Ovary (tissue), 9 donors: ENCODE measurements around the gene TFDP2. TPM values are rescaled to one million over a fixed set of nuclear protein-coding genes. Genes with fewer than 3 reads are reported as not detected.
"Not testable (repeated sequence)": the region's sequence is repeated elsewhere in the genome, so short reads cannot be mapped to it uniquely, and the experiment has no call there.

Experiments used
- DNase-seq, 5 donors: peaks; one replicate each; pipeline ENCODE4 v3.0.0-alpha.2; 2019 to 2020
- H3K27ac ChIP-seq, 2 donors: fragments of 200-600 bp; one replicate each; pipeline versions ENCODE4 v1.5.1 to v1.8.0; 2019 to 2022
- H3K27me3 ChIP-seq: fragments of 200-600 bp; one replicate; pipeline ENCODE4 v1.8.0; 2022
- H3K36me3 ChIP-seq: fragments of 200-600 bp; sonication (generic); one replicate; pipeline ENCODE4 v1.5.1; 2019
- H3K4me1 ChIP-seq: one replicate; pipeline ENCODE4 v1.8.1; 2013; ENCODE audit warnings: mild to moderate bottlenecking, moderate library complexity; ENCODE audit not compliant: insufficient read depth
- H3K4me3 ChIP-seq: fragments of 200-600 bp; sonication (generic); one replicate; pipeline ENCODE4 v1.5.1; 2017
- H3K9me3 ChIP-seq, 2 donors: fragments of 200-600 bp in 1 of 2; sonication (generic) in 1 of 2; one replicate each; pipeline versions ENCODE4 v1.5.1 to v1.8.1; 2013 to 2019; ENCODE audit warnings: mild to moderate bottlenecking in 1 of 2, moderate library complexity in 1 of 2
- EP300 ChIP-seq: sonication (generic); formaldehyde crosslinking; IDR thresholded peaks from one replicate; pipeline ENCODE4 v1.6.1; 2017; ENCODE audit warnings: antibody characterized with exemption
- POLR2A ChIP-seq: fragments of 450-650 bp; IDR thresholded peaks from one replicate; pipeline ENCODE4 v1.6.1; 2017; ENCODE audit warnings: antibody characterized with exemption, mild to moderate bottlenecking, moderate library complexity
- WGBS, 3 donors: extraction: QIAGEN DNeasy Blood & Tissue Kit in 1 of 3; methylation state at CpG; one replicate each; pipeline versions ENCODE4 v1.1.5 to v1.1.7; 2013 to 2017; 5-methylcytosine and 5-hydroxymethylcytosine counted together
- intact Hi-C, 4 donors: fragments of 100-400 bp; cut with DNase I; formaldehyde crosslinking; loops; one replicate each; pipeline versions ENCODE4 v1.11.0 to v1.15.1; 2022 to 2023
- polyA plus RNA-seq, 2 donors: library from polyadenylated mRNA; stranded (reverse); fragments of 200-250 nt in 1 of 2; fragments of 350-450 nt in 1 of 2; fragmentation: Illumina TruSeq in 1 of 2; extraction: RNeasy Lipid Tissue Mini Kit (QIAGEN cat#74804) in 1 of 2; gene quantifications; one replicate each; pipeline ENCODE4 v1.2.3, GENCODE V29; 2013 to 2014
- total RNA-seq, 7 donors: library from RNA; depleted of rRNA in 2 of 7; stranded (reverse); fragments of >200 nt in 2 of 7; fragmentation: NEBNext Ultra II Directional in 3 of 7; extraction: Animal tissue kit (Norgen Biotek cat#: 25700) in 3 of 7; gene quantifications; one replicate each; pipeline versions ENCODE4 v1.1.0 to v1.2.4, GENCODE V29; 2016 to 2023
- TF ChIP-seq, protein P1 (sequence below), 3 donors: fragments of 450-650 bp in 2 of 3; fragments of 200-600 bp in 1 of 3; IDR thresholded peaks; one replicate each; pipeline versions ENCODE4 v1.5.1 to v1.8.0; 2016 to 2022; ENCODE audit warnings: antibody characterized with exemption in 3 of 3, mild to moderate bottlenecking in 1 of 3
- donor health status: DM: no; HTN: no; CAD: no; lungs with moderate emphysema.
- donor health status: DM: no; HTN: no; CAD: no.
- donor health status: Bipolar disorder and iron deficiency.
- donor health status: DM: yes; HTN: yes; CAD: no.
- donor health status: DM: no; HTN: no; CAD: no.
- donor health status: DM: yes; HTN: yes; CAD: no.

The TFDP2 gene
- total and polyA plus RNA-seq, 9 donors: 25.7 to 89.8 (median 78.4) TPM

DNA sequence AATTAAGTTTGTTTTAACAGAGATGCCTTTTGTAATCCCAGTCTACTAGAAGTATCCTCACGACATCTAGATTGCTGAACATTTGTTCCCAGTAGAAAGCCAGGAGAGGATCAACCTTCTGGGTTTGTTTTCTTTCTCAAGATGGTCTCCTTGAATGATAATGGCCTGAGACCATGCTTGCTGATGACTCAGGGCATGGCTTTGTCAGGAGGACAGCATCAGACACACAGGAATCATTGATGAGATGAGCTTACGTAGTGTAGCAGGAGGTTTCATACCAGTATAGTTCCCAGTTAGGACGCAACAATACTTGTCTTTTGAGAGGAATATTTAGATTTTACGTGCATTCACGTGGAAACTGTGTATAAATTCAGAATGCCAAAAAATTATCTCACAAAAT is 234.3 kb downstream of the TFDP2 start:
- no peaks in the 10 kb centered on the region for H3K27me3 ChIP-seq
- H3K9me3 ChIP-seq: no peaks in the 10 kb centered on the region
- intact Hi-C loops: no loop called here
- DNase-seq: no peak
- 96 to 97% (median 97%) methylated on average over 5 of the region's 5 CpGs for WGBS, 3 donors
- H3K27ac ChIP-seq: no peak overlapping the region
- no peak overlapping the region for H3K4me3 ChIP-seq
- no peaks in the 10 kb centered on the region for H3K36me3 ChIP-seq
- TF ChIP-seq EP300: no peak
- TF ChIP-seq, protein P1, sequence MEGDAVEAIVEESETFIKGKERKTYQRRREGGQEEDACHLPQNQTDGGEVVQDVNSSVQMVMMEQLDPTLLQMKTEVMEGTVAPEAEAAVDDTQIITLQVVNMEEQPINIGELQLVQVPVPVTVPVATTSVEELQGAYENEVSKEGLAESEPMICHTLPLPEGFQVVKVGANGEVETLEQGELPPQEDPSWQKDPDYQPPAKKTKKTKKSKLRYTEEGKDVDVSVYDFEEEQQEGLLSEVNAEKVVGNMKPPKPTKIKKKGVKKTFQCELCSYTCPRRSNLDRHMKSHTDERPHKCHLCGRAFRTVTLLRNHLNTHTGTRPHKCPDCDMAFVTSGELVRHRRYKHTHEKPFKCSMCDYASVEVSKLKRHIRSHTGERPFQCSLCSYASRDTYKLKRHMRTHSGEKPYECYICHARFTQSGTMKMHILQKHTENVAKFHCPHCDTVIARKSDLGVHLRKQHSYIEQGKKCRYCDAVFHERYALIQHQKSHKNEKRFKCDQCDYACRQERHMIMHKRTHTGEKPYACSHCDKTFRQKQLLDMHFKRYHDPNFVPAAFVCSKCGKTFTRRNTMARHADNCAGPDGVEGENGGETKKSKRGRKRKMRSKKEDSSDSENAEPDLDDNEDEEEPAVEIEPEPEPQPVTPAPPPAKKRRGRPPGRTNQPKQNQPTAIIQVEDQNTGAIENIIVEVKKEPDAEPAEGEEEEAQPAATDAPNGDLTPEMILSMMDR (IDR thresholded peaks at IDR 0.05): no peak
- TF ChIP-seq POLR2A: no peak
- H3K4me1 ChIP-seq: no peaks in the 10 kb centered on the region

DNA sequence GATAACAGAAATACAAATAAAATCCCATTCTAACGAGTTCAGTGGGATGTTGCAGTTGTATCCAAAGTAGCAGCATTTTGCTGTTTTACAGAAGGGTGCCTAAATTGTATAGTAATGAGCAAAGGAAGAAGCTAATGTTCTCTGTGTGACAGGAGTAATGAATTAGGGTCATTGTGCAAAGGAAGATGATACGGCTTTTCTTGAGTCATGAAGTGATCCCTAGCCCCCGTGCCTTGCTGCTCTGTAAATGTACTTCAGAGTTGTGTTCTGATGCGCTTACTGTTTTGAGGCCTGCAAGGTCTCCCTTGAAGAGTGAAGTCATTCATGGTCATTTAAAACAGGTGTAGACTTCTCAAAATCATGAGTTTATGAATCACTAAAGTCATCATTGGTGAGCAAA is 235.0 kb downstream of the TFDP2 start:
- no peak for DNase-seq
- no peak overlapping the region for H3K27ac ChIP-seq
- H3K9me3 ChIP-seq: no peaks in the 10 kb centered on the region
- no peak overlapping the region for H3K4me3 ChIP-seq
- 82 to 88% (median 82%) methylated on average over 4 of the region's 4 CpGs for WGBS, 3 donors
- intact Hi-C loops: no loop called here
- TF ChIP-seq EP300: no peak
- TF ChIP-seq, protein P1 (IDR thresholded peaks at IDR 0.05): no peak
- TF ChIP-seq POLR2A: no peak
- no peaks in the 10 kb centered on the region for H3K4me1 ChIP-seq
- H3K36me3 ChIP-seq: no peaks in the 10 kb centered on the region
- no peaks in the 10 kb centered on the region for H3K27me3 ChIP-seq

DNA sequence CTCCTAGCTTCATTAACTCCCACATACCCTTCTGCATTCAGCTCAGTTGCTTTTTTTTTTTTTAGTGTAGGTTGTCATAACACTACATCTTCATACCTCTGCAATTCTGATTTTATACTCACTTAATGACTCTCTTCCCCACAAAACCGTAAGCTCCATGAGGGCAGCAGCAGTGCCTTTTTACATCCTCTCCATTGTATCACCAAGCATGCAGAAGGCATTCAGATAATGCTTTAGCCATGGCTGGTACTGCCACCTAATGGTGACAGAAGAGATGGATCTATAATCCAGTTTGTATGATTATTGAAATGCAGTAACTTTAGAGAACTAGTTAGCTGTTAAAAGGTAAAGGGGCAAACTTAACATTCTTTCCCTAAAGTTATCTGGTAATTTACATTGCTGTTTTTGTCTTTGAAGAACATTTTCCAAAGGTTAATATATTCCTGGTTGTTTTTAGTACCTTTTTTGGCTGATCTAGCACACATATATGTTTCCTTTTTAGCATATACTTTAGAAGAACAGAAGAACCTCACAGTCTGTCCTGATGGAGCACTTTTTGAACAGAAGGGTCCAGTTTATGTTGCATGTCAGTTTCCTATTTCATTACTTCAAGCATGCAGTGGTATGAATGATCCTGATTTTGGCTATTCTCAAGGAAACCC is 236.1 kb downstream of the TFDP2 start:
- no peaks in the 10 kb centered on the region for H3K36me3 ChIP-seq
- H3K9me3 ChIP-seq: no peaks in the 10 kb centered on the region
- no peak overlapping the region for H3K27ac ChIP-seq
- H3K27me3 ChIP-seq: no peaks in the 10 kb centered on the region
- WGBS, 3 donors: 41 to 55% (median 45%) methylated on average over 1 of the region's 1 CpG
- DNase-seq: no peak
- no peak for TF ChIP-seq EP300
- TF ChIP-seq, protein P1 (IDR thresholded peaks at IDR 0.05): peak in 1 of 3 donors; percentile 31
- intact Hi-C loops: no loop called here
- no peaks in the 10 kb centered on the region for H3K4me1 ChIP-seq
- H3K4me3 ChIP-seq: no peak overlapping the region

DNA sequence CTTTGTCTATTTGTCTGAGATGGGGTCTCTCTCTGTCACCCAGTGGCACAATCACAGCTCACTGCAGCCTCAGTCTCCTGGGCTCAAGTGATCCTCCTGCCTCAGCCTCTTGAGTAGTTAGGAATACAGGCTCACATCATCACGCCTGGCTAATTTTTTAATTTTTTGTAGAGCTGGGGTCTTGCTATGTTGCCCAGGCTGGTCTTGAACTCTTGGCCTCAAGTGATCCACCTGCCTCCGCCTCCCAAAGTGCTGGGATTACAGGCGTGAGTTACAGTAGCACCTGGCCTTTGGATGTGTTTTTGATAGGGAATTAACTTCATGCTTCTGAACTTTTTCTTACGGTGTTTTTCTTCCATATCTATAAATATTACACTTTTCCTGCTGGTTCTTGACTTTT is 239.4 kb downstream of the TFDP2 start:
- intact Hi-C loops, H3K27me3 ChIP-seq, H3K9me3 ChIP-seq, H3K27ac ChIP-seq, H3K36me3 ChIP-seq, H3K4me3 ChIP-seq, H3K4me1 ChIP-seq, DNase-seq: not testable (repeated sequence)
- 97 to 99% (median 98%) methylated on average over 4 of the region's 4 CpGs for WGBS, 3 donors

DNA sequence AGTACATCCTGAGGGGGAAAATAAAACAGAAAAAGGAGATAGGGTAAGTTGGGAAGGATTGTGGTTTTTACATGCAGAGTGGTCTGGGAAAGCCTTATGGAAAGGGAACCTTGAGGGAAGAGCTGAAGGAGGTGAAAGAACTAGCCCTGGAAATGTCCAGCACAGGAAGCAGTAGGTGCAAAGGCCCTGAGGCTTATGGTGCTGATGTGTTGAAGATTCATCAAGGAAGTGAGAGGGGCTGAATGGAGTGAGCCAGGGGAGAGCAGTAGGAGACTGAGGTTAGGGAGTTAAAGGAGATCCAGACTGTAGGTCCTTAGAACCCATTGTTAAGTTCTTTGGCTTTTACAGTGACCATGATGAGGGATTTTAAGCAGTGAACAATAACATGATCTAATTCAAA is 239.9 kb downstream of the TFDP2 start:
- no peak for DNase-seq
- Histone ChIP-seq H3K4me3 (no peak overlapping the region), H3K27ac (no peak overlapping the region)

More for the DNA sequence above, 239.9 kb downstream of the TFDP2 start:
- TF ChIP-seq EP300 (no peak), POLR2A (no peak)
- TF ChIP-seq, protein P1 (IDR thresholded peaks at IDR 0.05): no peak
- H3K27me3 ChIP-seq: no peaks in the 10 kb centered on the region
- H3K9me3 ChIP-seq: no peaks in the 10 kb centered on the region
- H3K4me1 ChIP-seq: no peaks in the 10 kb centered on the region
- intact Hi-C loops: no loop called here
- no peaks in the 10 kb centered on the region for H3K36me3 ChIP-seq
